ENCODE measurements around the gene RCAN1. TPM values are rescaled to one million over a fixed set of nuclear protein-coding genes. Genes with fewer than 3 reads are reported as not detected.

RCAN1 gene
- polyA plus RNA-seq, 2 of the 4 experiments (the other 2 are of a cell fraction), result 10.2 to 11.9 TPM

DNA sequence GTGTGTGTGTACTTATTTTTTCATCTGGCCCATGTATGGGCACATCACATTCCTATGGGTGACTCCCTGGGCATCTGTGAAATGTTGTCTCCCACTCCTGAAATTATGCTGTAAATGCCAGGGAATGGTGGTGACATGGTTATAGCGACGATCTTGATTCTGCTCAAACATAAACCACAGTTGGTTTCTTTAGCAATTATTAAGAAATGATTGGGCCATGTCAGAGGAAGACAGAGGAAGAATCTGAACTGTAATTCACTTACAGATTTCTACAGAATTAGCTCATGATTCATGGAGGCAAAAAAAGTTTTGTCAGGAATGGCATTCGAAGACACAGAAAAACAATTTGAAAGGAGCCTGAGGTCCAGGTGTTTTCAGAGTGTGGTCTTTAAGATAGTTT is 77.1 kb downstream of the RCAN1 start (continued):
- TF ChIP-seq, protein P1, sequence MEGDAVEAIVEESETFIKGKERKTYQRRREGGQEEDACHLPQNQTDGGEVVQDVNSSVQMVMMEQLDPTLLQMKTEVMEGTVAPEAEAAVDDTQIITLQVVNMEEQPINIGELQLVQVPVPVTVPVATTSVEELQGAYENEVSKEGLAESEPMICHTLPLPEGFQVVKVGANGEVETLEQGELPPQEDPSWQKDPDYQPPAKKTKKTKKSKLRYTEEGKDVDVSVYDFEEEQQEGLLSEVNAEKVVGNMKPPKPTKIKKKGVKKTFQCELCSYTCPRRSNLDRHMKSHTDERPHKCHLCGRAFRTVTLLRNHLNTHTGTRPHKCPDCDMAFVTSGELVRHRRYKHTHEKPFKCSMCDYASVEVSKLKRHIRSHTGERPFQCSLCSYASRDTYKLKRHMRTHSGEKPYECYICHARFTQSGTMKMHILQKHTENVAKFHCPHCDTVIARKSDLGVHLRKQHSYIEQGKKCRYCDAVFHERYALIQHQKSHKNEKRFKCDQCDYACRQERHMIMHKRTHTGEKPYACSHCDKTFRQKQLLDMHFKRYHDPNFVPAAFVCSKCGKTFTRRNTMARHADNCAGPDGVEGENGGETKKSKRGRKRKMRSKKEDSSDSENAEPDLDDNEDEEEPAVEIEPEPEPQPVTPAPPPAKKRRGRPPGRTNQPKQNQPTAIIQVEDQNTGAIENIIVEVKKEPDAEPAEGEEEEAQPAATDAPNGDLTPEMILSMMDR (IDR thresholded peaks at IDR 0.05), result no peak
- TF ChIP-seq NFE2L2 (conservative IDR thresholded peaks at IDR 0.05; ENCODE audit: low read length), result no peak
- TF ChIP-seq CBX8 (IDR thresholded peaks at IDR 0.05), result no peak
- no peak for TF ChIP-seq PHF8 (IDR thresholded peaks at IDR 0.05; ENCODE audit: borderline replicate concordance, low read depth)
- TF ChIP-seq HDAC2 (IDR thresholded peaks at IDR 0.05), result no peak
- no peak for TF ChIP-seq RARB (CRISPR knock-in tag; IDR thresholded peaks at IDR 0.05)

DNA sequence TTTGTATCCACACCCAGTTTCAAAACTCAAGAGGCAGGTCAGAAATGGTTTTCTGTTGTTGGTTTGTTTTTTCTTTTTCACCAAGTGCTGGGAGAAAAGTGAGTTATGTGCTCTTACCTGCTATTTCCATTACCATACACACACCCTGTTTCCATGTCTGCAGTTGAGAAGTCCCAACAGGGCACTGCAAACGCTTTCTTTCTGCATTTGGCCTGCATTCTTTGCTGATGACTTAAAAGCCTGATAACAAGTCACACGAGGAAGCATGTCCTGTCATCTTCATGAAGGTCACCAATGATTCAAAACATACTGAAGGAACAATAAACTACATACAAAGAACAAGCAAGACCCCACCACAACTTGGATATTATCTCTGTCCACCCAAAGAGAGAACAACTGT is 78.1 kb downstream of the RCAN1 start:
- no peak for DNase-seq (ENCODE audit: low read depth in 1 of 2, low spot score in 1 of 2)
- POLR2A ChIA-PET, result no interaction called here
- TF ChIP-seq CEBPB (IDR thresholded peaks at IDR 0.05) (no peak), CHD4 (IDR thresholded peaks at IDR 0.05; ENCODE audit: borderline replicate concordance) (no peak), KDM1A (IDR thresholded peaks at IDR 0.05; ENCODE audit: low read depth) (no peak), CHD2 (IDR thresholded peaks at IDR 0.05; ENCODE audit: low read length, partially characterized antibody) (no peak), HEYL (CRISPR knock-in tag; IDR thresholded peaks at IDR 0.05) (no peak), GATA3 (IDR thresholded peaks at IDR 0.05; ENCODE audit: borderline replicate concordance) (no peak), EHF (CRISPR knock-in tag; IDR thresholded peaks at IDR 0.05) (no peak), ESRRA (IDR thresholded peaks at IDR 0.05; ENCODE audit: borderline replicate concordance, low read length) (no peak)
- TF ChIP-seq, protein P2, sequence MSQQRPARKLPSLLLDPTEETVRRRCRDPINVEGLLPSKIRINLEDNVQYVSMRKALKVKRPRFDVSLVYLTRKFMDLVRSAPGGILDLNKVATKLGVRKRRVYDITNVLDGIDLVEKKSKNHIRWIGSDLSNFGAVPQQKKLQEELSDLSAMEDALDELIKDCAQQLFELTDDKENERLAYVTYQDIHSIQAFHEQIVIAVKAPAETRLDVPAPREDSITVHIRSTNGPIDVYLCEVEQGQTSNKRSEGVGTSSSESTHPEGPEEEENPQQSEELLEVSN (IDR thresholded peaks at IDR 0.05; ENCODE audit: borderline replicate concordance, low read depth), result no peak

DNA sequence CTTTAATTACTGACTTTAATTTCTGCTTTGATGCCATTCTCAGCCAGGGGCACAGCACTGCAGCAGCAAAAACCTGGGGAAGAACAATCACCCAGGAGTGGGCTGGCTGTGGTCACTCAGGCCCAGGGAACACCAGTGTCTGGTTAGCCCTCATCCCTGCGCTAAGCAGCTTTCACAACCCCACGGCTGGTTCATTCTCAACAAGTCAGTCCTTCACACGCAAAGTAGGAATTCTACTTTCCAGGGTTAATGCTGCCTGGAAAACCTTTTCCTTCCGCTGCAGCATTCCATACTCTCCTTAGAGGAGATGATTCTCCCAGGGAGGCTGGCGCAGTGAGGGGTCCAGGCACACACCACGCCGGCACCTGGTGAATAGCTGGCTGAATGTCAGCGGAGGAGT is 78.6 kb downstream of the RCAN1 start:
- no peak for FAIRE-seq
- POLR2A ChIA-PET, result no interaction called here
- ATAC-seq, result no peak
- 95% methylated on average over 6 of the region's 8 CpGs for WGBS (ENCODE audit: missing lambda C conversion rate)
- Histone ChIP-seq H3K4me2 (no peak overlapping the region), H3K4me1 (no peaks in the 10 kb centered on the region), H3K9me3 (no peaks in the 10 kb centered on the region), H3K27ac (no peak overlapping the region), H3K4me3 (no peak overlapping the region)
- CTCF ChIA-PET, result interaction anchor here (1.4 kb wide), 1 partner anchor 67 kb away, joined by 3 read pairs; no protein-coding TSS in a partner anchor
- no peak for DNase-seq (ENCODE audit: low read depth in 1 of 2, low spot score in 1 of 2)
- TF ChIP-seq JUNB (IDR thresholded peaks at IDR 0.05) (no peak), NR3C1 (IDR thresholded peaks at IDR 0.05) (no peak), CEBPB (IDR thresholded peaks at IDR 0.05) (no peak), MAFK (IDR thresholded peaks at IDR 0.05; ENCODE audit: partially characterized antibody) (no peak), EHMT2 (IDR thresholded peaks at IDR 0.05; ENCODE audit: low read depth) (no peak), BHLHE40 (IDR thresholded peaks at IDR 0.05; ENCODE audit: low read depth, low read length) (no peak), GATA3 (IDR thresholded peaks at IDR 0.05; ENCODE audit: borderline replicate concordance) (no peak), EHF (CRISPR knock-in tag; IDR thresholded peaks at IDR 0.05) (no peak), CHD2 (IDR thresholded peaks at IDR 0.05; ENCODE audit: low read length, partially characterized antibody) (no peak), HOXA7 (CRISPR knock-in tag; IDR thresholded peaks at IDR 0.05) (no peak), KDM1A (IDR thresholded peaks at IDR 0.05; ENCODE audit: low read depth) (no peak), TFCP2L1 (CRISPR knock-in tag; IDR thresholded peaks at IDR 0.05) (no peak), PHF8 (IDR thresholded peaks at IDR 0.05; ENCODE audit: borderline replicate concordance, low read depth) (no peak), RFX5 (IDR thresholded peaks at IDR 0.05) (no peak)
- TF ChIP-seq, protein P2 (IDR thresholded peaks at IDR 0.05; ENCODE audit: borderline replicate concordance, low read depth), result no peak
- TF ChIP-seq, protein P3, sequence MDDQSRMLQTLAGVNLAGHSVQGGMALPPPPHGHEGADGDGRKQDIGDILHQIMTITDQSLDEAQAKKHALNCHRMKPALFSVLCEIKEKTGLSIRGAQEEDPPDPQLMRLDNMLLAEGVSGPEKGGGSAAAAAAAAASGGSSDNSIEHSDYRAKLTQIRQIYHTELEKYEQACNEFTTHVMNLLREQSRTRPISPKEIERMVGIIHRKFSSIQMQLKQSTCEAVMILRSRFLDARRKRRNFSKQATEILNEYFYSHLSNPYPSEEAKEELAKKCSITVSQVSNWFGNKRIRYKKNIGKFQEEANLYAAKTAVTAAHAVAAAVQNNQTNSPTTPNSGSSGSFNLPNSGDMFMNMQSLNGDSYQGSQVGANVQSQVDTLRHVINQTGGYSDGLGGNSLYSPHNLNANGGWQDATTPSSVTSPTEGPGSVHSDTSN (IDR thresholded peaks at IDR 0.05), result no peak
- TF ChIP-seq, protein P4, sequence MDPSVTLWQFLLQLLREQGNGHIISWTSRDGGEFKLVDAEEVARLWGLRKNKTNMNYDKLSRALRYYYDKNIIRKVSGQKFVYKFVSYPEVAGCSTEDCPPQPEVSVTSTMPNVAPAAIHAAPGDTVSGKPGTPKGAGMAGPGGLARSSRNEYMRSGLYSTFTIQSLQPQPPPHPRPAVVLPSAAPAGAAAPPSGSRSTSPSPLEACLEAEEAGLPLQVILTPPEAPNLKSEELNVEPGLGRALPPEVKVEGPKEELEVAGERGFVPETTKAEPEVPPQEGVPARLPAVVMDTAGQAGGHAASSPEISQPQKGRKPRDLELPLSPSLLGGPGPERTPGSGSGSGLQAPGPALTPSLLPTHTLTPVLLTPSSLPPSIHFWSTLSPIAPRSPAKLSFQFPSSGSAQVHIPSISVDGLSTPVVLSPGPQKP (IDR thresholded peaks at IDR 0.05; ENCODE audit: low read depth, low read length), result no peak

More for the DNA sequence above, 78.1 kb downstream of the RCAN1 start:
- no peaks in the 10 kb centered on the region for H3K4me1 ChIP-seq
- H3K9me3 ChIP-seq, result no peaks in the 10 kb centered on the region
- no peak for FAIRE-seq
- H3K4me3 ChIP-seq, result no peak overlapping the region
- CTCF ChIA-PET, result interaction anchor here (1.4 kb wide), 1 partner anchor 66 kb away, joined by 3 read pairs; no protein-coding TSS in a partner anchor
- no peak for ATAC-seq
- 19% methylated on average over 2 of the region's 2 CpGs for WGBS (ENCODE audit: missing lambda C conversion rate)
- no peak overlapping the region for H3K27ac ChIP-seq
- H3K4me2 ChIP-seq, result no peak overlapping the region
